ENCODE data around the gene OCA2. TPM values are rescaled to one million over a fixed set of nuclear protein-coding genes. Genes with fewer than 3 reads are reported as not detected.

OCA2 gene
- total RNA-seq, 1 experiment from 2014 or later: not detected

GRCh38 chr15:27885201-27885600 is 213.9 kb downstream of the OCA2 start:
- Mint-ChIP-seq H3K36me3 (ENCODE audit: insufficient read depth, unreplicated experiment) (no peaks in the 10 kb centered on the region), H3K4me1 (ENCODE audit: insufficient read depth, unreplicated experiment) (no peaks in the 10 kb centered on the region), H3K27ac (ENCODE audit: low read depth, unreplicated experiment) (no peak overlapping the region), H3K9me3 (ENCODE audit: unreplicated experiment) (peaks cover 60% of the 10 kb centered on the region), H3K4me3 (ENCODE audit: unreplicated experiment) (no peak overlapping the region), H3K27me3 (ENCODE audit: insufficient read depth, unreplicated experiment) (no peaks in the 10 kb centered on the region)
- no TSS peak for BruUV-seq (replicated peaks)
- CTCF ChIA-PET: no interaction called here
- DNase-seq (ENCODE audit: unreplicated experiment): no peak
- POLR2A ChIA-PET: no interaction called here
- TF ChIP-seq, protein P1, sequence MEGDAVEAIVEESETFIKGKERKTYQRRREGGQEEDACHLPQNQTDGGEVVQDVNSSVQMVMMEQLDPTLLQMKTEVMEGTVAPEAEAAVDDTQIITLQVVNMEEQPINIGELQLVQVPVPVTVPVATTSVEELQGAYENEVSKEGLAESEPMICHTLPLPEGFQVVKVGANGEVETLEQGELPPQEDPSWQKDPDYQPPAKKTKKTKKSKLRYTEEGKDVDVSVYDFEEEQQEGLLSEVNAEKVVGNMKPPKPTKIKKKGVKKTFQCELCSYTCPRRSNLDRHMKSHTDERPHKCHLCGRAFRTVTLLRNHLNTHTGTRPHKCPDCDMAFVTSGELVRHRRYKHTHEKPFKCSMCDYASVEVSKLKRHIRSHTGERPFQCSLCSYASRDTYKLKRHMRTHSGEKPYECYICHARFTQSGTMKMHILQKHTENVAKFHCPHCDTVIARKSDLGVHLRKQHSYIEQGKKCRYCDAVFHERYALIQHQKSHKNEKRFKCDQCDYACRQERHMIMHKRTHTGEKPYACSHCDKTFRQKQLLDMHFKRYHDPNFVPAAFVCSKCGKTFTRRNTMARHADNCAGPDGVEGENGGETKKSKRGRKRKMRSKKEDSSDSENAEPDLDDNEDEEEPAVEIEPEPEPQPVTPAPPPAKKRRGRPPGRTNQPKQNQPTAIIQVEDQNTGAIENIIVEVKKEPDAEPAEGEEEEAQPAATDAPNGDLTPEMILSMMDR (IDR thresholded peaks at IDR 0.05; ENCODE audit: unreplicated experiment): no peak
- intact Hi-C loops (cut with micrococcal nuclease): no loop called here

DNA sequence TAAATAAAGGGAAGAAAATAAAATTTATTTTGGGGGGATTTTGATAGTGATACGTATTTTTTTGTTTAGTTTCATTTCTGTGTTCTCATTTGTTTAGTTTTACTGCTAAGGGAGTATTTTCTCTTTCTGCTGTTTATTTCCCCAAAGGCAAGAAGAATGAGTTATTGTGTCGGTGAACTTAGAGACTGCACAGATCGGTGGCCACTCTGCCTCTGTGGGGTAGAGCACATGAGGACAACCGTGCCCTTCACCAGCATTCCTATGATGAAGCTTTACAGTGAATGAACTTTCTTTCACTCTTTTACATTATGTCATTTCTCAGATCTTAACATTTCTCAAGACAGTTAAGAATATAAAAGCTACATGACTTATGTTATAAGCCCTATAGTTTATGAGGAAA is 214.4 kb downstream of the OCA2 start:
- Mint-ChIP-seq H3K27ac (ENCODE audit: low read depth, unreplicated experiment) (no peak overlapping the region), H3K4me1 (ENCODE audit: insufficient read depth, unreplicated experiment) (no peaks in the 10 kb centered on the region), H3K4me3 (ENCODE audit: unreplicated experiment) (no peak overlapping the region), H3K36me3 (ENCODE audit: insufficient read depth, unreplicated experiment) (no peaks in the 10 kb centered on the region), H3K9me3 (ENCODE audit: unreplicated experiment) (peaks cover 62% of the 10 kb centered on the region), H3K27me3 (ENCODE audit: insufficient read depth, unreplicated experiment) (no peaks in the 10 kb centered on the region)
- intact Hi-C loops (cut with micrococcal nuclease): no loop called here
- CTCF ChIA-PET: no interaction called here
- BruUV-seq (replicated peaks): no TSS peak
- no peak for DNase-seq (ENCODE audit: unreplicated experiment)
- POLR2A ChIA-PET: no interaction called here
- TF ChIP-seq, protein P1 (IDR thresholded peaks at IDR 0.05; ENCODE audit: unreplicated experiment): no peak

DNA sequence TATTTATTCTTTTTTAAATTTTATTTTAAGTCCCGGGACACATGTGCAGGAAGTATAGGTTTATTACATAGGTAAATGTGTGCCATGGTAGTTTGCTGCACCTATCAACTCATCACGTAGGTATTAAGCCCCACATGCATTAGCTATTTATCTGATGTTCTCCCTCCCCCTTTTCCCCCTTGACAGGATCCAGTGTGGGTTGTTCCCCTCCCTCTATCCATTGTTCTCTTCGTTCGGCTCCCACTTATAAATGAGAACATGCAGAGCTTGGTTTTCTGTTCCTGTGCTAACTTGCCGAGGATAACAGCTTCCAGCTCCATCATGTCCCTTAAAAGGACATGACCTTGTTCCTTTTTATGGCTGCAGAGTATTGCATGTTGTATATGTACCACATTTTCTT is 220.3 kb downstream of the OCA2 start:
- ChIA-PET CTCF (no interaction called here), POLR2A (no interaction called here)
- Mint-ChIP-seq H3K36me3 (ENCODE audit: insufficient read depth, unreplicated experiment) (no peaks in the 10 kb centered on the region), H3K9me3 (ENCODE audit: unreplicated experiment) (peaks cover 49% of the 10 kb centered on the region), H3K4me1 (ENCODE audit: insufficient read depth, unreplicated experiment) (no peaks in the 10 kb centered on the region), H3K4me3 (ENCODE audit: unreplicated experiment) (no peak overlapping the region), H3K27ac (ENCODE audit: low read depth, unreplicated experiment) (no peak overlapping the region), H3K27me3 (ENCODE audit: insufficient read depth, unreplicated experiment) (no peaks in the 10 kb centered on the region)
- TF ChIP-seq, protein P1 (IDR thresholded peaks at IDR 0.05; ENCODE audit: unreplicated experiment): no peak
- intact Hi-C loops (cut with micrococcal nuclease): no loop called here
- DNase-seq (ENCODE audit: unreplicated experiment): no peak
- BruUV-seq (replicated peaks): no TSS peak

DNA sequence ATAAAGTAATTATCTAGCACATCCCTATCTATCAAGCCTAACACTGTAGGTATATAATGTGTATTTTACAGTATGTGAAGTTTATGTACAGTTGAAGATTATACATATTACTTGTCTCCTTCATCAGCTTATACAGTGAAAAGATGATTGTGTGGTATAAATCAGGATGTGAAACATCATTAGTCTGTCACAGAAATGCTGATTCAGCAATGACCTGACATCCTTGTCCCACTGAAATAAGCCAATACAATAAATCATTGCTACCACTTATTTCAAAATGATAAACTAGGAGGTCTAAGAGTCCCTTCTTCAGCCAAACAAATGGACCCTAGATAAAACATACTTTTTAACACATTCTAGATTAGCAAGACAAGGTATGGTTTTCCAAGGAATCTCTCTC is 225.3 kb downstream of the OCA2 start:
- POLR2A ChIA-PET: no interaction called here
- no TSS peak for BruUV-seq (replicated peaks)
- TF ChIP-seq, protein P1 (IDR thresholded peaks at IDR 0.05; ENCODE audit: unreplicated experiment): no peak
- CTCF ChIA-PET: no interaction called here
- intact Hi-C loops (cut with micrococcal nuclease): no loop called here
- Mint-ChIP-seq H3K36me3 (ENCODE audit: insufficient read depth, unreplicated experiment) (no peaks in the 10 kb centered on the region), H3K4me1 (ENCODE audit: insufficient read depth, unreplicated experiment) (no peaks in the 10 kb centered on the region), H3K4me3 (ENCODE audit: unreplicated experiment) (no peak overlapping the region), H3K27ac (ENCODE audit: low read depth, unreplicated experiment) (no peak overlapping the region), H3K27me3 (ENCODE audit: insufficient read depth, unreplicated experiment) (no peaks in the 10 kb centered on the region), H3K9me3 (ENCODE audit: unreplicated experiment) (peaks cover 38% of the 10 kb centered on the region)
- no peak for DNase-seq (ENCODE audit: unreplicated experiment)
